Vagina (tissue), 2 donors: ENCODE results near the gene FYB1. TPM values are rescaled to one million over a fixed set of nuclear protein-coding genes. Genes with fewer than 3 reads are reported as not detected.

Source experiments
- DNase-seq, 2 donors: peaks; one replicate each; pipeline ENCODE4 v3.0.0-alpha.2; 2017; ENCODE audit errors: extremely low spot score in 2 of 2
- H3K27ac ChIP-seq: fragments of 200-600 bp; sonication (generic); one replicate; pipeline ENCODE4 v1.5.1; 2019
- H3K27me3 ChIP-seq: fragments of 200-600 bp; sonication (generic); one replicate; pipeline ENCODE4 v1.5.1; 2019
- H3K36me3 ChIP-seq, 2 donors: fragments of 200-600 bp; sonication (generic); one replicate each; pipeline ENCODE4 v1.5.1; 2017 to 2019
- H3K4me1 ChIP-seq: fragments of 200-600 bp; sonication (generic); one replicate; pipeline ENCODE4 v1.5.1; 2019
- H3K4me3 ChIP-seq, 2 donors: fragments of 200-600 bp; sonication (generic); 1 replicate in 1 of 2; 2 replicates in 1 of 2; pipeline ENCODE4 v1.5.1; 2016 to 2019
- H3K9me3 ChIP-seq: fragments of 200-600 bp; sonication (generic); one replicate; pipeline ENCODE4 v1.5.1; 2019
- POLR2A ChIP-seq, 2 donors: fragments of 450-650 bp; IDR thresholded peaks; one replicate each; pipeline ENCODE4 v1.6.1; 2017; ENCODE audit warnings: antibody characterized with exemption in 2 of 2, mild to moderate bottlenecking in 2 of 2, moderate library complexity in 2 of 2
- POLR2AphosphoS5 ChIP-seq, 2 donors: sonication (generic); formaldehyde crosslinking; IDR thresholded peaks; one replicate each; pipeline ENCODE4 v1.9.0; 2017; ENCODE audit warnings: antibody characterized with exemption in 2 of 2, mild to moderate bottlenecking in 2 of 2, low read depth in 1 of 2; ENCODE audit not compliant: insufficient read depth in 1 of 2
- intact Hi-C: fragments of 100-400 bp; cut with DNase I; formaldehyde crosslinking; loops from one replicate; pipeline ENCODE4 v1.15.1; 2023
- total RNA-seq: library from RNA; depleted of rRNA; stranded (reverse); fragments of >200 nt; gene quantifications from one replicate; pipeline ENCODE4 v1.2.3, GENCODE V29; 2016
- TF ChIP-seq, protein P1 (sequence below), 3 experiments: fragments of 450-650 bp in 2 of 3; fragments of 200-600 bp in 1 of 3; sonication (generic) in 1 of 3; IDR thresholded peaks; one replicate each; pipeline ENCODE4 v1.5.1; 2017 to 2019; ENCODE audit warnings: antibody characterized with exemption in 3 of 3, mild to moderate bottlenecking in 2 of 3, moderate library complexity in 2 of 3

FYB1 gene
- total RNA-seq, 1 donor from 2014 or later: 10.8 TPM

GRCh38 chr5:39231705-39232525 is 12.6 kb upstream of the FYB1 start:
- Histone ChIP-seq H3K9me3 (no peaks in the 10 kb centered on the region), H3K27ac (no peak overlapping the region), H3K4me1 (no peaks in the 10 kb centered on the region), H3K27me3 (no peaks in the 10 kb centered on the region), H3K36me3 (no peaks in the 10 kb centered on the region), H3K4me3 (no peak overlapping the region)
- DNase-seq: no peak
- no peak for TF ChIP-seq POLR2A (IDR thresholded peaks at IDR 0.05)
- intact Hi-C loops: loop anchor here (5.0 kb wide), 1 partner anchor 1155 kb away; no protein-coding TSS in a partner anchor

- Histone ChIP-seq H3K36me3 (no peaks in the 10 kb centered on the region), H3K9me3 (no peaks in the 10 kb centered on the region), H3K4me3 (no peak overlapping the region), H3K27me3 (no peaks in the 10 kb centered on the region), H3K27ac (no peak overlapping the region), H3K4me1 (no peaks in the 10 kb centered on the region)
- DNase-seq: no peak
- intact Hi-C loops: no loop called here
- TF ChIP-seq POLR2AphosphoS5 (IDR thresholded peaks at IDR 0.05; ENCODE audit: insufficient read depth in 1 of 2, low read depth in 1 of 2) (no peak), POLR2A (IDR thresholded peaks at IDR 0.05) (no peak)
- TF ChIP-seq, protein P1, sequence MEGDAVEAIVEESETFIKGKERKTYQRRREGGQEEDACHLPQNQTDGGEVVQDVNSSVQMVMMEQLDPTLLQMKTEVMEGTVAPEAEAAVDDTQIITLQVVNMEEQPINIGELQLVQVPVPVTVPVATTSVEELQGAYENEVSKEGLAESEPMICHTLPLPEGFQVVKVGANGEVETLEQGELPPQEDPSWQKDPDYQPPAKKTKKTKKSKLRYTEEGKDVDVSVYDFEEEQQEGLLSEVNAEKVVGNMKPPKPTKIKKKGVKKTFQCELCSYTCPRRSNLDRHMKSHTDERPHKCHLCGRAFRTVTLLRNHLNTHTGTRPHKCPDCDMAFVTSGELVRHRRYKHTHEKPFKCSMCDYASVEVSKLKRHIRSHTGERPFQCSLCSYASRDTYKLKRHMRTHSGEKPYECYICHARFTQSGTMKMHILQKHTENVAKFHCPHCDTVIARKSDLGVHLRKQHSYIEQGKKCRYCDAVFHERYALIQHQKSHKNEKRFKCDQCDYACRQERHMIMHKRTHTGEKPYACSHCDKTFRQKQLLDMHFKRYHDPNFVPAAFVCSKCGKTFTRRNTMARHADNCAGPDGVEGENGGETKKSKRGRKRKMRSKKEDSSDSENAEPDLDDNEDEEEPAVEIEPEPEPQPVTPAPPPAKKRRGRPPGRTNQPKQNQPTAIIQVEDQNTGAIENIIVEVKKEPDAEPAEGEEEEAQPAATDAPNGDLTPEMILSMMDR (IDR thresholded peaks at IDR 0.05): no peak
Observed at GRCh38 chr5:39228596-39228995, 9.2 kb upstream of the FYB1 start.

DNA sequence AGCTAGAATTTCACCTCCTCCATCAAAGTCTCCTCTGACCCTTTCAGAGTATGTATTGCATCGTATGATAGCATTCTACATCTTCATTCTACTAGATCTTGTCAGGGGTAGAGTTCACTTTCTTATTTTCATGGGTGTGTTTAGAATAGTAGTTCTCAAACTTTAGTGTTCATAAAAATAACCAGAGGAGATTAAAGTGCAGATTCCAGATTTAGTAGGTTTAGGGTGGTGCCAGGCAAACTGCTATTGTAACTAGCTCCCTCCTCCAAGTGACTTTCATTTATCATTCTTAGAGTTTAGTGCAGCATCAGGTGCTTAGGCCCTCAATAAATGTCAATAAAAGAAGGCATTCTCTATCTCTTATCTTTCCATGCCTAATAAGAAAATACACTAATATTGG is 7.2 kb upstream of the FYB1 start:
- H3K4me3 ChIP-seq: no peak overlapping the region
- no peak overlapping the region for H3K27ac ChIP-seq
- intact Hi-C loops: no loop called here
- no peaks in the 10 kb centered on the region for H3K9me3 ChIP-seq
- TF ChIP-seq POLR2AphosphoS5 (IDR thresholded peaks at IDR 0.05; ENCODE audit: insufficient read depth in 1 of 2, low read depth in 1 of 2): no peak
- no peak for TF ChIP-seq POLR2A (IDR thresholded peaks at IDR 0.05)
- TF ChIP-seq, protein P1 (IDR thresholded peaks at IDR 0.05): no peak
- H3K4me1 ChIP-seq: no peaks in the 10 kb centered on the region
- H3K36me3 ChIP-seq: no peaks in the 10 kb centered on the region
- no peaks in the 10 kb centered on the region for H3K27me3 ChIP-seq
- DNase-seq: no peak

DNA sequence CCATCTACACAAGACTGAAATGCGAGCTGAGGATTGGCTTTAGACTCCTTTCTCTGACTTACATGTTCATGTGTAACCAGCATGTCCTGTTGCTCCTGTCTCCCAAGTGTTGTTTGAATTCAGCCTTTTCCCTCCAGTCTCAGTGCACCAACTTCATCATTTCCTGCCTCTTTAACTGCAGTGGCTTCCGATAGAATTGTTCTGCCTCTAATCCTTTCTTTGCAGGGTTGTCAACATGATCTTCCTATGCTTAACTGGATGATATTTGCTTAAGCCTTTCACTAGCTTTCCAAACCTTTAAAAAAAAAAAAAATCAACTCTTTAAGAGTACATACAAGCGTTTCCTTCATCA is 6.7 kb upstream of the FYB1 start:
- intact Hi-C loops: no loop called here
- DNase-seq: no peak
- Histone ChIP-seq H3K27ac (no peak overlapping the region), H3K4me1 (no peaks in the 10 kb centered on the region), H3K9me3 (no peaks in the 10 kb centered on the region), H3K36me3 (no peaks in the 10 kb centered on the region), H3K27me3 (no peaks in the 10 kb centered on the region), H3K4me3 (no peak overlapping the region)
- TF ChIP-seq, protein P1 (IDR thresholded peaks at IDR 0.05): no peak
- TF ChIP-seq POLR2AphosphoS5 (IDR thresholded peaks at IDR 0.05; ENCODE audit: insufficient read depth in 1 of 2, low read depth in 1 of 2): no peak
- TF ChIP-seq POLR2A (IDR thresholded peaks at IDR 0.05): no peak

- DNase-seq: no peak
- H3K4me1 ChIP-seq: no peaks in the 10 kb centered on the region
- TF ChIP-seq, protein P1 (IDR thresholded peaks at IDR 0.05): no peak
- TF ChIP-seq POLR2A (IDR thresholded peaks at IDR 0.05) (no peak), POLR2AphosphoS5 (IDR thresholded peaks at IDR 0.05; ENCODE audit: insufficient read depth in 1 of 2, low read depth in 1 of 2) (no peak)
- H3K27ac ChIP-seq: no peak overlapping the region
- H3K27me3 ChIP-seq: no peaks in the 10 kb centered on the region
- no peak overlapping the region for H3K4me3 ChIP-seq
- intact Hi-C loops: no loop called here
- no peaks in the 10 kb centered on the region for H3K9me3 ChIP-seq
- no peaks in the 10 kb centered on the region for H3K36me3 ChIP-seq
Observed at GRCh38 chr5:39225405-39226099, 6.2 kb upstream of the FYB1 start.
